ENCODE data around the gene MTPN.

GRCh38 chr7:135957627-135958026 is 19.5 kb downstream of the MTPN start:
- no peak for TF ChIP-seq EZH2phosphoT487 (IDR thresholded peaks at IDR 0.05; ENCODE audit: low read length)
- no peak for TF ChIP-seq CTCF (IDR thresholded peaks at IDR 0.05; ENCODE audit: low read length)

Measured in MM.1S (cell line).